HG02943 (cell line): ENCODE data around the gene ETNPPL.

Source experiments
- ATAC-seq: cut with Tn5 transposase; IDR thresholded peaks from one replicate; pipeline ENCODE4 v1.9.1; 2021; ENCODE audit warnings: mild to moderate bottlenecking, low read depth, moderate library complexity; ENCODE audit not compliant: unreplicated experiment

ETNPPL gene

GRCh38 chr4:108762559-108763225 lies at the start of gene ETNPPL:
TSS of gene ETNPPL (minus strand) at chr4:108763053. CDS start at chr4:108762898, 155 bp downstream.
- no peak for ATAC-seq

- no peak for ATAC-seq
Observed at GRCh38 chr4:108811486-108811885, 48.6 kb upstream of the ETNPPL start.

- no peak for ATAC-seq
Observed at GRCh38 chr4:108810087-108810486, 47.2 kb upstream of the ETNPPL start.

GRCh38 chr4:108804648-108805273 lies 41.9 kb upstream of the ETNPPL start:
- ATAC-seq: no peak

GRCh38 chr4:108799306-108799705 lies 36.5 kb upstream of the ETNPPL start:
- ATAC-seq: no peak

GRCh38 chr4:108796173-108796572 lies 33.3 kb upstream of the ETNPPL start:
- ATAC-seq: no peak

GRCh38 chr4:108795733-108796132 lies 32.9 kb upstream of the ETNPPL start:
- ATAC-seq: no peak

- no peak for ATAC-seq
Observed at GRCh38 chr4:108794136-108794535, 31.3 kb upstream of the ETNPPL start.

GRCh38 chr4:108793415-108793814 lies 30.6 kb upstream of the ETNPPL start:
- ATAC-seq: no peak

GRCh38 chr4:108788731-108789130 lies 25.9 kb upstream of the ETNPPL start:
- ATAC-seq: no peak

GRCh38 chr4:108787724-108788123 lies 24.9 kb upstream of the ETNPPL start:
- ATAC-seq: no peak

GRCh38 chr4:108787106-108787505 lies 24.3 kb upstream of the ETNPPL start:
- no peak for ATAC-seq

- ATAC-seq: no peak
Observed at GRCh38 chr4:108786351-108786750, 23.5 kb upstream of the ETNPPL start.

- no peak for ATAC-seq
Observed at GRCh38 chr4:108783665-108784463, 21.0 kb upstream of the ETNPPL start.

GRCh38 chr4:108779958-108780357 lies 17.1 kb upstream of the ETNPPL start:
- no peak for ATAC-seq

- ATAC-seq: no peak
Observed at GRCh38 chr4:108777388-108777787, 14.5 kb upstream of the ETNPPL start.

- no peak for ATAC-seq
Observed at GRCh38 chr4:108775921-108776320, 13.1 kb upstream of the ETNPPL start.

- no peak for ATAC-seq
Observed at GRCh38 chr4:108774809-108775530, 12.1 kb upstream of the ETNPPL start.

GRCh38 chr4:108772402-108772801 lies 9.5 kb upstream of the ETNPPL start:
- ATAC-seq: no peak

- no peak for ATAC-seq
Observed at GRCh38 chr4:108766058-108766457, 3.2 kb upstream of the ETNPPL start.

- no peak for ATAC-seq
Observed at GRCh38 chr4:108763986-108764385, 1.1 kb upstream of the ETNPPL start.
